Calu3 (cell line): Measurements from ENCODE around the gene ADCK1. TPM values are rescaled to one million over a fixed set of nuclear protein-coding genes. Genes with fewer than 3 reads are reported as not detected.

Source experiments
- BruUV-seq: library from RNA; stranded (reverse); fragments of 400-500 nt; replicated peaks from 2 replicates; lab custom pipeline; 2021; lab: Mats Ljungman, UMichigan
- CTCF ChIA-PET: fragments of 300-600 bp; sonication (Branson Sonifier 250); formaldehyde crosslinking; loops from one replicate; lab custom pipeline; 2022; ENCODE audit warnings: antibody characterized with exemption; lab: Charles Lee
- DNase-seq: peaks from one replicate; pipeline ENCODE4 v3.0.0; 2022
- H3K27ac Mint-ChIP-seq: one replicate; pipeline ENCODE4 v1.8.0; 2022; ENCODE audit warnings: mixed read lengths; ENCODE audit not compliant: unreplicated experiment
- H3K27me3 Mint-ChIP-seq: one replicate; pipeline ENCODE4 v1.8.0; 2022; ENCODE audit warnings: mixed read lengths; ENCODE audit not compliant: unreplicated experiment
- H3K36me3 Mint-ChIP-seq: one replicate; pipeline ENCODE4 v1.8.0; 2022; ENCODE audit warnings: mild to moderate bottlenecking, moderate library complexity, mixed read lengths; ENCODE audit not compliant: insufficient read depth, unreplicated experiment
- H3K4me1 Mint-ChIP-seq: one replicate; pipeline ENCODE4 v1.8.0; 2022; ENCODE audit warnings: mild to moderate bottlenecking, low read depth, mixed read lengths; ENCODE audit not compliant: unreplicated experiment
- H3K4me3 Mint-ChIP-seq: one replicate; pipeline ENCODE4 v1.8.0; 2022; ENCODE audit warnings: mild to moderate bottlenecking, low read depth, moderate library complexity, mixed read lengths; ENCODE audit not compliant: unreplicated experiment
- H3K9me3 Mint-ChIP-seq: one replicate; pipeline ENCODE4 v1.8.0; 2022; ENCODE audit warnings: low read depth, mixed read lengths; ENCODE audit not compliant: unreplicated experiment
- CTCF ChIP-seq: fragments of 200-600 bp; IDR thresholded peaks from one replicate; pipeline ENCODE4 v1.8.0; 2022; ENCODE audit warnings: antibody characterized with exemption; ENCODE audit not compliant: unreplicated experiment
- intact Hi-C: fragments of 100-400 bp; cut with micrococcal nuclease; formaldehyde crosslinking; loops from one replicate; pipeline ENCODE4 v1.10.0; 2022; ENCODE audit not compliant: unreplicated experiment
- total RNA-seq: library from RNA; stranded (reverse); gene quantifications from 2 replicates; pipeline ENCODE4 v1.2.3, GENCODE V29; 2022

The ADCK1 gene
- total RNA-seq, 1 experiment from 2014 or later = 9.1 TPM

- Mint-ChIP-seq H3K4me3 (no peak overlapping the region), H3K36me3 (no peaks in the 10 kb centered on the region), H3K9me3 (no peaks in the 10 kb centered on the region), H3K27me3 (no peaks in the 10 kb centered on the region), H3K4me1 (no peaks in the 10 kb centered on the region), H3K27ac (no peak overlapping the region)
- no peak for DNase-seq
- no peak for TF ChIP-seq CTCF
- CTCF ChIA-PET = no interaction called here
- BruUV-seq = no TSS peak
- intact Hi-C loops = no loop called here
These were observed 102.9 kb downstream of the ADCK1 start for GRCh38 chr14:77902811-77903210.

GRCh38 chr14:77903221-77903620, 103.3 kb downstream of the ADCK1 start:
- no TSS peak for BruUV-seq
- Mint-ChIP-seq H3K27me3 (no peaks in the 10 kb centered on the region), H3K9me3 (no peaks in the 10 kb centered on the region), H3K4me3 (no peak overlapping the region), H3K27ac (no peak overlapping the region), H3K36me3 (no peaks in the 10 kb centered on the region), H3K4me1 (no peaks in the 10 kb centered on the region)
- TF ChIP-seq CTCF = no peak
- DNase-seq = no peak
- CTCF ChIA-PET = no interaction called here
- intact Hi-C loops = no loop called here

- TF ChIP-seq CTCF = no peak
- no peak for DNase-seq
- Mint-ChIP-seq H3K4me3 (no peak overlapping the region), H3K27me3 (no peaks in the 10 kb centered on the region), H3K27ac (no peak overlapping the region), H3K36me3 (no peaks in the 10 kb centered on the region), H3K9me3 (no peaks in the 10 kb centered on the region), H3K4me1 (no peaks in the 10 kb centered on the region)
- intact Hi-C loops = no loop called here
- BruUV-seq = no TSS peak
- CTCF ChIA-PET = no interaction called here
These were observed 104.2 kb downstream of the ADCK1 start for GRCh38 chr14:77903937-77904617.

- DNase-seq = no peak
- Mint-ChIP-seq H3K4me3 (no peak overlapping the region), H3K9me3 (no peaks in the 10 kb centered on the region), H3K36me3 (no peaks in the 10 kb centered on the region), H3K27me3 (no peaks in the 10 kb centered on the region), H3K4me1 (no peaks in the 10 kb centered on the region), H3K27ac (no peak overlapping the region)
- BruUV-seq = no TSS peak
- no peak for TF ChIP-seq CTCF
- intact Hi-C loops = no loop called here
- CTCF ChIA-PET = no interaction called here
These were observed 106.5 kb downstream of the ADCK1 start for GRCh38 chr14:77906446-77906845.
